A673 (cell line): ENCODE data around the gene CAMK1. TPM values are rescaled to one million over a fixed set of nuclear protein-coding genes. Genes with fewer than 3 reads are reported as not detected.

Experiments used
- BruUV-seq: library from RNA; stranded (reverse); fragments of 400-500 nt; replicated peaks from 2 replicates; lab custom pipeline; 2021; lab: Mats Ljungman, UMichigan
- CTCF ChIA-PET: fragments of 300-600 bp; sonication (Branson Sonifier 250); formaldehyde crosslinking; loops from one replicate; lab custom pipeline; 2022; ENCODE audit warnings: antibody characterized with exemption; lab: Charles Lee
- POLR2A ChIA-PET: fragments of 300-600 bp; sonication (Branson Sonifier 250); formaldehyde crosslinking; loops from one replicate; lab custom pipeline; 2022; ENCODE audit warnings: antibody characterized with exemption; ENCODE audit not compliant: low non-redundant PET; lab: Charles Lee
- DNase-seq: peaks from one replicate; pipeline ENCODE4 v3.0.0-alpha.2; 2015; ENCODE audit warnings: low spot score
- H3K27ac ChIP-seq: fragments of 200-600 bp; sonication (generic); 2 replicates; pipeline ENCODE4 v1.5.1; 2016; ENCODE audit warnings: mixed run types, low read depth, mild to moderate bottlenecking, mixed read lengths, antibody characterized with exemption, low read length; ENCODE audit not compliant: poor library complexity, severe bottlenecking
- H3K27me3 ChIP-seq: fragments of 200-600 bp; sonication (generic); replicated peaks from 2 replicates; pipeline ENCODE4 v1.6.1; 2017; ENCODE audit warnings: mixed run types, low read depth, mild to moderate bottlenecking, mixed read lengths, antibody characterized with exemption, low read length; ENCODE audit not compliant: insufficient read depth, poor library complexity
- H3K36me3 ChIP-seq: fragments of 200-600 bp; sonication (generic); 2 replicates; pipeline ENCODE4 v1.6.1; 2016; ENCODE audit warnings: mixed run types, mild to moderate bottlenecking, mixed read lengths, antibody characterized with exemption, low read length; ENCODE audit not compliant: insufficient read depth, poor library complexity, severe bottlenecking
- H3K4me1 ChIP-seq: fragments of 200-600 bp; sonication (generic); 2 replicates; pipeline ENCODE4 v1.6.1; 2017; ENCODE audit warnings: mixed run types, mild to moderate bottlenecking, mixed read lengths, antibody characterized with exemption, low read length; ENCODE audit not compliant: insufficient read depth, poor library complexity, severe bottlenecking
- H3K4me3 ChIP-seq: fragments of 200-600 bp; sonication (generic); 2 replicates; pipeline ENCODE4 v1.5.1; 2016; ENCODE audit warnings: low read depth, mixed run types, mild to moderate bottlenecking, mixed read lengths, low read length; ENCODE audit not compliant: poor library complexity, severe bottlenecking
- H3K9me3 ChIP-seq: fragments of 200-600 bp; sonication (generic); 2 replicates; pipeline ENCODE4 v1.6.1; 2016; ENCODE audit warnings: mixed run types, low read depth, mild to moderate bottlenecking, mixed read lengths, antibody characterized with exemption, low read length; ENCODE audit not compliant: poor library complexity, severe bottlenecking
- EZH2 ChIP-seq: fragments of 200-600 bp; sonication (generic); IDR thresholded peaks from 2 replicates; pipeline ENCODE4 v1.6.1; 2017; ENCODE audit warnings: borderline replicate concordance, low read depth, mild to moderate bottlenecking, mixed read lengths, antibody characterized with exemption, low read length; ENCODE audit not compliant: poor library complexity, severe bottlenecking
- intact Hi-C: fragments of 100-400 bp; cut with micrococcal nuclease; formaldehyde crosslinking; loops from one replicate; pipeline ENCODE4 v1.10.0; 2022; ENCODE audit not compliant: unreplicated experiment
- total RNA-seq: library from RNA; stranded (reverse); gene quantifications from 2 replicates; pipeline ENCODE4 v1.2.3, GENCODE V29; 2021
- TF ChIP-seq, protein P1 (sequence below): fragments of 300-800, 200-600 bp; sonication (generic); conservative IDR thresholded peaks from 2 replicates; pipeline ENCODE4 v1.5.1; 2017; ENCODE audit warnings: low read depth, mild to moderate bottlenecking, antibody characterized with exemption, low read length, moderate library complexity, mixed read lengths

Gene CAMK1
- total RNA-seq, 1 experiment from 2014 or later: 26.7 TPM

DNA sequence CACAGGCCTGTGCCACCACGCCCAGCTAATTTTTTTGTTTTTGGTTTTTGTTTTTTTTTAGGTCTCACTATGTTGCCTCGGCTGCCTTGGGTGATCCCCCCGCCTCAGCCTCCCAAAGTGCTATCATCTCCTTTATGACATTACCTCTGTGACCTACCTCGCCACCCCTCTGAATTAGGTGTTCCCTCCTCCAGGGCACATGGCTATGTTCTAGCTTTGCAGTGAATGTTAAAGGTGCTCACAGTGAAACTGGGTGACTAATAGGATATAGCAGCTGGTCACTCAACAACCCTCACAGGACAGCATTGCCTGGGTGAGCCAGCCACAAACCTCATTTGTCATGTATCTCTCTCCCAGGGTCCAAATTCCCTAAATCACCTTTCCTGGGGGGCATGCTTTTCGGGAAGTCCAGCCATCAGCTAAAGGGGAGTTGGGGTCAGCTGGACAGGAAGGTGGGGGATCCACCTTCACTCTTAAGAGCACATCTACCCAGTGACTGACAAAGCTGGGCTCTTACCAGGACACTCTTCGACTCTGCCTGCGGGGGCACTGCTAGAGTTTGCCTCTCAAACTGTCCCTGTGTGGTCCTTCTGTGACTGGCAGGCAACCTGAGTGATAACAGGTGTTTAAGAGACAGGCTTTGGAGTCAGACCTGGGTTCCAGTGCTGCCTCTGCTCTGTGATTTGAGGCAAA is 38.7 kb upstream of the CAMK1 start:
- Histone ChIP-seq H3K4me3 (no peak overlapping the region), H3K27ac (no peak overlapping the region), H3K9me3 (no peaks in the 10 kb centered on the region), H3K4me1 (peaks cover 13% of the 10 kb centered on the region), H3K36me3 (peaks cover 30% of the 10 kb centered on the region), H3K27me3 (no peaks in the 10 kb centered on the region)
- DNase-seq: peak; percentile 57
- BruUV-seq: no TSS peak
- CTCF ChIA-PET: interaction anchor here (0.6 to 1.1 kb wide), 2 partner anchors 18 to 286 kb away, joined by 3 to 7 read pairs; no protein-coding TSS in a partner anchor
- POLR2A ChIA-PET: no interaction called here
- TF ChIP-seq EZH2: no peak
- TF ChIP-seq, protein P1, sequence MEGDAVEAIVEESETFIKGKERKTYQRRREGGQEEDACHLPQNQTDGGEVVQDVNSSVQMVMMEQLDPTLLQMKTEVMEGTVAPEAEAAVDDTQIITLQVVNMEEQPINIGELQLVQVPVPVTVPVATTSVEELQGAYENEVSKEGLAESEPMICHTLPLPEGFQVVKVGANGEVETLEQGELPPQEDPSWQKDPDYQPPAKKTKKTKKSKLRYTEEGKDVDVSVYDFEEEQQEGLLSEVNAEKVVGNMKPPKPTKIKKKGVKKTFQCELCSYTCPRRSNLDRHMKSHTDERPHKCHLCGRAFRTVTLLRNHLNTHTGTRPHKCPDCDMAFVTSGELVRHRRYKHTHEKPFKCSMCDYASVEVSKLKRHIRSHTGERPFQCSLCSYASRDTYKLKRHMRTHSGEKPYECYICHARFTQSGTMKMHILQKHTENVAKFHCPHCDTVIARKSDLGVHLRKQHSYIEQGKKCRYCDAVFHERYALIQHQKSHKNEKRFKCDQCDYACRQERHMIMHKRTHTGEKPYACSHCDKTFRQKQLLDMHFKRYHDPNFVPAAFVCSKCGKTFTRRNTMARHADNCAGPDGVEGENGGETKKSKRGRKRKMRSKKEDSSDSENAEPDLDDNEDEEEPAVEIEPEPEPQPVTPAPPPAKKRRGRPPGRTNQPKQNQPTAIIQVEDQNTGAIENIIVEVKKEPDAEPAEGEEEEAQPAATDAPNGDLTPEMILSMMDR: peak; percentile 48
- intact Hi-C loops: loop anchor here (5.0 kb wide), 1 partner anchor 306 kb away; no protein-coding TSS in a partner anchor

DNA sequence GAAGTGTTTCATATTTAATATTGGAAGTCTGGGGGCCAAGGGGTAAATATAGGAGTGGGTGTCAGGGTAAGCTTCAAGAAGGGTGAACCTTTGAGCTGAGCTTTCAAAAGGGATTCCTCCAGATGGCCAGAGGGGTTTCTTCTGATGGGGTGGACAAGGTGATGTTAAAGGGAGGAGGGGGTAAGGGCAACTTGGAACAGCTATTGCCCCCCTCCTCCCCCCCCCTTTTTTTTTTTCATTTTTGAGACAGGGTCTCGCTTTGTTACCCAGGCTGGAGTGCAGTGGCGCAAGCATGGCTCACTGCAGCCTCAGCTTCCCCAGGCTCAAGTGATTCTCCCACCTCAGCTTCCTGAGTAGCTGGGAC is 38.2 kb upstream of the CAMK1 start:
- DNase-seq: no peak
- TF ChIP-seq EZH2: no peak
- TF ChIP-seq, protein P1: no peak
- peaks cover 13% of the 10 kb centered on the region for H3K4me1 ChIP-seq
- no TSS peak for BruUV-seq
- H3K27ac ChIP-seq: no peak overlapping the region
- ChIA-PET POLR2A (no interaction called here), CTCF (interaction anchor here (1.1 kb wide), 1 partner anchor 19 kb away, joined by 7 read pairs; no protein-coding TSS in a partner anchor)
- no peak overlapping the region for H3K4me3 ChIP-seq
- intact Hi-C loops: loop anchor here (5.0 kb wide), 1 partner anchor 306 kb away; no protein-coding TSS in a partner anchor
- peaks cover 35% of the 10 kb centered on the region for H3K36me3 ChIP-seq
- H3K27me3 ChIP-seq: no peaks in the 10 kb centered on the region
- H3K9me3 ChIP-seq: no peaks in the 10 kb centered on the region

DNA sequence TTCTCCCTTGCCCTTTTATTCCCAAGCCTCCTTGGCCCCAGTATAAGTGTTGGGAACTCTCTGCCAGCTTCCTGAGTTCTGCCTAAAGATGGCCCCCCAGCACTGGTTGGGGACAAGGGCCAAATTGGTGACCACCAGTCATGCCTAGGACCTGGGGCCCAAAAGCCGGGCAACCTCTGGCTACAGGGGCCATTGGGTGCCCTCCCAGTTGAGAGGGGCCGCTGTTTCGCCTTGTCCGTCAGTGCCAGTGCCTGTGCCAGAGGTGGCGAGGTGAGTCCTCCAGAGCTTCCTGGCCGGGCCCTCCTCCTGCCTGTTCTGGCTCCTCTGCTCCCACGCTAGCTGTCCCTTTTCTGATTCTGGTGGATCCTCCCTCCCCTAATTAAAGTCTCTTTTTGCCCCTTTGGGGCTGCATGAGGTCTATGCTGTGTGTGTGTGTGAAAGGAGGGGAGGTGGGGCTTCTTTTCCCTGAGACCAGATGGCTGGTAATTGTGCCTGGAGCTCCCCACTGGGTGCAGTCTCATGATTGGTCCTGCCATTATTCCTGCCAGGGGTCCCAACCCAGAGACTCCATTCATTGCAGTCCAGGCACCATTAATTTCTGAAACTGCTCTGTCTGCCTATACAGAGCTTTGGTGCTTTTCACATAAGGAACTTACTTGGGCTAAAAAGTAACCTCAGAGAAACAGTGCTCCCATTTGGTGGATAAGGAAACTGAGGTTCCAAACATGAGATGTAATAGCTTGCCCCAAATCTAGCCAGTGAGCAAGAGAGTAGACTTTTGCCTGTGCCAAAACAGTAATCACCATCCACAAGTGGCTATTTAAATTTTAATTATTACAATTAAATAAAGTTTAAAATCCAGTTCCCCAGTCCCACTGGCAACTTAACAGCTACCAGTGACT is 37.2 kb upstream of the CAMK1 start:
- intact Hi-C loops: loop anchor here (5.0 kb wide), 1 partner anchor 305 kb away; no protein-coding TSS in a partner anchor
- Histone ChIP-seq H3K27me3 (no peaks in the 10 kb centered on the region), H3K36me3 (peaks cover 40% of the 10 kb centered on the region), H3K27ac (peak overlapping the region; percentile 21), H3K9me3 (no peaks in the 10 kb centered on the region), H3K4me1 (peaks cover 13% of the 10 kb centered on the region), H3K4me3 (no peak overlapping the region)
- TSS peak; percentile 77 for BruUV-seq
- POLR2A ChIA-PET: interaction anchor here (0.5 kb wide), 1 partner anchor 139 kb away, joined by 4 read pairs; no protein-coding TSS in a partner anchor
- TF ChIP-seq EZH2: no peak
- TF ChIP-seq, protein P1: no peak
- no peak for DNase-seq
- CTCF ChIA-PET: no interaction called here
